Tibial nerve (tissue), 3 donors: ENCODE data around the gene PAQR6.

Experiments used
- CTCF ChIP-seq, 5 experiments: fragments of 200-600 bp in 3 of 5; fragments of 450-650 bp in 2 of 5; sonication (generic) in 3 of 5; IDR thresholded peaks; one replicate each; pipeline ENCODE4 v1.5.1; 2016 to 2019; ENCODE audit warnings: antibody characterized with exemption in 5 of 5, mild to moderate bottlenecking in 3 of 5, moderate library complexity in 2 of 5
- POLR2A ChIP-seq, 2 donors: fragments of 450-650 bp; IDR thresholded peaks; one replicate each; pipeline ENCODE4 v1.6.1; 2017; ENCODE audit warnings: antibody characterized with exemption in 2 of 2, mild to moderate bottlenecking in 2 of 2, moderate library complexity in 2 of 2

DNA sequence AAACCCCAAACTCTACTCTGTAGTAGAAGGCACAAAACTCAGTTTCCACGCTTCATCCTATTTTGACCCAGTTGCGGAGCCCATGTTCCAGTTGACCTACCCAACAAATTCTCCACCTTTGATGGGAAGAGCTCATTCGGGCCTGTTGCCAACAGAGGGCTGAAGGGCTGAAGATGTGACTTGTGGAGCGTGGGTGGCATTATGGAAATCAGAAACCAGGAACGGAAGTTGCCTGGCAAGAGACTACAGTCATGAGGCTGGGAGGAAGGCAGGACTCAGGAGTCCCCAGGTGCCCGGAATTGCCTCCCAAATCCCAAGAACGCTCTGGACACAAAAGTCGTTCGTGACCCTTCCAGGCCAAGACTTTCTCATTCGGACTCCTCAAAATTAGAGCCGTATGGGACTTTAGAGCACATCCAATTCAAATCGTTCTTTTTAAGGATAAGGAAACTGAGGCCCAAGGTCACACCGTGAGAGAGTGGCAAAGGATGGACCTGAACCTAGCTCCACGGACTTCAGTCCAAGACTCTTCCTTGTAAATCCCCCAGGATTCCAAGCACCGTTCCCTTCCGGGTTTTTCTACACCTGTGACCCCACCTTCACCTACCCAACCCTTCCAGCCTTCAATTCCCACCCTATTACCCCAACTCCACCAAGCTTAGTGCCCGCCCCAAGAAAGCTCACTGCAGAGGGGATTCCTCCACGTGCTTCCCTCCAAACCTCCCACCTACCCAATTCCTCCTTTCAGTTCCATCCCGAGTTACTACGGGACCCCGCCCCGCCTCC, 34.0 kb upstream of the PAQR6 start:
- TF ChIP-seq CTCF (IDR thresholded peaks at IDR 0.05) = no peak
- TF ChIP-seq POLR2A (IDR thresholded peaks at IDR 0.05) = no peak
